Neuronal stem cell (in vitro differentiated cells): ENCODE results near the gene ZKSCAN3.

Source experiments
- DNase-seq: peaks from one replicate; pipeline ENCODE4 v3.0.0-alpha.2; 2013; ENCODE audit warnings: low spot score
- H2AFZ ChIP-seq: one replicate; pipeline ENCODE4 v1.6.1; 2013; ENCODE audit warnings: mild to moderate bottlenecking, low read length, inconsistent platforms
- H2AK5ac ChIP-seq: 2 replicates; pipeline ENCODE4 v1.6.1; 2013; ENCODE audit warnings: low read depth, mild to moderate bottlenecking, inconsistent platforms, low read length, moderate library complexity, mixed read lengths
- H2BK120ac ChIP-seq: 2 replicates; pipeline ENCODE4 v1.6.1; 2013; ENCODE audit warnings: low read depth, mild to moderate bottlenecking, inconsistent platforms, low read length, moderate library complexity, mixed read lengths
- H2BK12ac ChIP-seq: one replicate; pipeline ENCODE4 v1.6.1; 2013; ENCODE audit warnings: low read length, inconsistent platforms
- H2BK15ac ChIP-seq: 2 replicates; pipeline ENCODE4 v1.6.1; 2013; ENCODE audit warnings: mild to moderate bottlenecking, low read length, inconsistent platforms, mixed read lengths
- H2BK5ac ChIP-seq: one replicate; pipeline ENCODE4 v1.6.1; 2013; ENCODE audit warnings: inconsistent platforms, mild to moderate bottlenecking, low read length, moderate library complexity
- H3K14ac ChIP-seq: one replicate; pipeline ENCODE4 v1.6.1; 2013; ENCODE audit warnings: low read length, inconsistent platforms
- H3K18ac ChIP-seq: 2 replicates; pipeline ENCODE4 v1.6.1; 2013; ENCODE audit warnings: low read length, inconsistent platforms
- H3K23ac ChIP-seq: 2 replicates; pipeline ENCODE4 v1.6.1; 2013; ENCODE audit warnings: low read depth, mild to moderate bottlenecking, mixed read lengths, low read length, inconsistent platforms; ENCODE audit not compliant: poor library complexity
- H3K27ac ChIP-seq: replicated peaks from 3 replicates; pipeline ENCODE4 v1.5.1; 2013; ENCODE audit warnings: low read length, inconsistent platforms
- H3K27me3 ChIP-seq, 3 experiments: 2 replicates each; pipeline ENCODE4 v1.6.1; 2013; ENCODE audit warnings: low read length in 3 of 3, mild to moderate bottlenecking in 2 of 3, inconsistent platforms in 1 of 3, low read depth in 1 of 3, mixed read lengths in 1 of 3, moderate library complexity in 1 of 3; ENCODE audit not compliant: control insufficient read depth in 3 of 3, insufficient read depth in 3 of 3
- H3K36me3 ChIP-seq, 2 donors: replicated peaks in 1 of 2; 2 replicates each; pipeline ENCODE4 v1.6.1; 2013; ENCODE audit warnings: low read length in 2 of 2; ENCODE audit not compliant: control insufficient read depth in 2 of 2, insufficient read depth in 2 of 2
- H3K4ac ChIP-seq: 2 replicates; pipeline ENCODE4 v1.6.1; 2013; ENCODE audit warnings: inconsistent platforms, mild to moderate bottlenecking, low read length, moderate library complexity
- H3K4me1 ChIP-seq, 2 donors: 1 replicate in 1 of 2; 2 replicates in 1 of 2; pipeline ENCODE4 v1.6.1; 2013; ENCODE audit warnings: low read length in 2 of 2, low read depth in 1 of 2; ENCODE audit not compliant: control insufficient read depth in 2 of 2, insufficient read depth in 1 of 2
- H3K4me2 ChIP-seq: one replicate; pipeline ENCODE4 v1.6.1; 2013; ENCODE audit warnings: mild to moderate bottlenecking, low read length, inconsistent platforms; ENCODE audit not compliant: insufficient read depth, poor library complexity, severe bottlenecking
- H3K4me3 ChIP-seq, 2 donors: 2 replicates each; pipeline ENCODE4 v1.5.1; 2013; ENCODE audit warnings: low read length in 2 of 2, mild to moderate bottlenecking in 2 of 2, inconsistent platforms in 1 of 2, moderate library complexity in 1 of 2
- H3K79me1 ChIP-seq: one replicate; pipeline ENCODE4 v1.6.1; 2013; ENCODE audit warnings: low read depth, mild to moderate bottlenecking, inconsistent platforms, low read length, moderate library complexity
- H3K9ac ChIP-seq: one replicate; pipeline ENCODE4 v1.6.1; 2013; ENCODE audit warnings: mild to moderate bottlenecking, low read depth, low read length, inconsistent platforms; ENCODE audit not compliant: poor library complexity
- H3K9me3 ChIP-seq, 2 donors: replicated peaks in 1 of 2; 2 replicates each; pipeline versions ENCODE3 to v1.6.1; 2013; ENCODE audit warnings: low read length in 2 of 2, mild to moderate bottlenecking in 2 of 2, inconsistent platforms in 1 of 2, low read depth in 1 of 2, mixed read lengths in 1 of 2, moderate library complexity in 1 of 2; ENCODE audit not compliant: control insufficient read depth in 2 of 2, insufficient read depth in 1 of 2
- H4K8ac ChIP-seq: one replicate; pipeline ENCODE4 v1.6.1; 2013; ENCODE audit warnings: low read depth, mild to moderate bottlenecking, inconsistent platforms, low read length, moderate library complexity
- H4K91ac ChIP-seq: one replicate; pipeline ENCODE4 v1.6.1; 2013; ENCODE audit warnings: low read length, low read depth, mild to moderate bottlenecking, inconsistent platforms; ENCODE audit not compliant: poor library complexity
- WGBS, 2 donors: extraction: QIAGEN DNeasy Blood & Tissue Kit; methylation state at CpG; one replicate each; pipeline ENCODE4 v1.1.7; 2013; ENCODE audit warnings: missing lambda C conversion rate in 2 of 2, mixed read lengths in 1 of 2; ENCODE audit not compliant: insufficient read length in 2 of 2, insufficient replicate concordance in 1 of 2; ENCODE audit errors: extremely low coverage in 2 of 2; 5-methylcytosine and 5-hydroxymethylcytosine counted together

ZKSCAN3 gene

DNA sequence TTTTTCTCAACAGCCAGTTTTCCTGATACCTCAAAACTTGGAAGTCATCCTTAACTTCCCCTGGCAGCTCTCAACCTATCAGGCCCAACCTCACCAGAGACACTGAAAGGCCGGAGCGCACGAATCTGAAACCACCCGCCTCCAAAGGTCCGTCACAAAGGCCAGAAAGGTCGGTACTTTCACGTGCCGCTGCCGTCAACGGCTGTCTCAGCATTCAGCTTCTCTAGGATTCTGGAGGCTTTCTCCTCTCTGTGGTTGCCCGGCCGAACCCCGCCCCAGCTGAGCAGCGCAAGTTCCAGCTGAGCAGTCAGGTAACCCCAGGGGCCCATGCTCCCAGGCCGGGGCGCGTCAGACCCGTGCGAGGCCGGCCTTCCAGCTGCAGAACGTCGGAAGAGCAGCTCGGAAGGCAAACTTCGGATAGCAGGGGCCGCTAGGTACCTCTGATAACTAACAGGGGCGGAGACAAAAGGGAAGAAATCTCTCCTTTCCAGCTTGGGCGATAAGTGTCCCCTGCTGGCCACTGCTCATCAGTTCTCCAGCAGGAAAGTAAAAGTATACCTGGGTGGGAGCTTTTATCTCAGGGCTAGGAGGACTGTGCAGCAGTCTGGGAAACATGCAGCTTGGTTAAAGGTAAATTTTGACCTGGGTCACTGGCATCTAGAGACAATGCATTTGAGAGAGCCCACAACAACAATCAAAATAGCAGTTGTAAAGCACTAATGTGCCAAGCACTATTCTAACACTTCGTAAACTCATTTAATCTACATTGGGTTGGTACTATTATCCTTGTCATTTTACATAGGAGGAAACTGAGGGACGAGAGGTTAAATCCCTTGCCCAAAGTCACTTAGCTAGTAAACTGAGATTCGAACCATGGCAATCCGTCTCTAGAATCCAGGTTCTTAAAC lies 33.7 kb downstream of the ZKSCAN3 start:
- peaks cover 2% of the 10 kb centered on the region for H3K79me1 ChIP-seq
- H3K4me3 ChIP-seq: peak overlapping the region in 1 of 2 donors; percentile 78
- no peak overlapping the region for H2BK120ac ChIP-seq
- no peak overlapping the region for H3K4ac ChIP-seq
- peak; percentile 83 for DNase-seq
- H3K36me3 ChIP-seq: peaks cover 22 to 100% of the 10 kb centered on the region in 2 donors
- H3K14ac ChIP-seq: no peak overlapping the region
- H2BK15ac ChIP-seq: no peak overlapping the region
- H3K27ac ChIP-seq: peak overlapping the region; percentile 75
- peak overlapping the region; percentile 79 for H3K18ac ChIP-seq
- no peaks in the 10 kb centered on the region for H3K27me3 ChIP-seq
- no peak overlapping the region for H2AK5ac ChIP-seq
- peaks cover 4 to 22% of the 10 kb centered on the region in 2 donors for H3K9me3 ChIP-seq
- no peak overlapping the region for H2AFZ ChIP-seq
- H2BK12ac ChIP-seq: no peak overlapping the region
- WGBS, 2 donors: no CpG with 5 or more reads among the region's 31 CpGs
- peak overlapping the region; percentile 78 for H3K9ac ChIP-seq
- H3K4me2 ChIP-seq: peak overlapping the region; percentile 53
- H2BK5ac ChIP-seq: no peak overlapping the region
- H4K91ac ChIP-seq: no peak overlapping the region
- peaks cover 0 to 1% of the 10 kb centered on the region in 2 donors for H3K4me1 ChIP-seq
- H3K23ac ChIP-seq: no peak overlapping the region
- no peak overlapping the region for H4K8ac ChIP-seq

DNA sequence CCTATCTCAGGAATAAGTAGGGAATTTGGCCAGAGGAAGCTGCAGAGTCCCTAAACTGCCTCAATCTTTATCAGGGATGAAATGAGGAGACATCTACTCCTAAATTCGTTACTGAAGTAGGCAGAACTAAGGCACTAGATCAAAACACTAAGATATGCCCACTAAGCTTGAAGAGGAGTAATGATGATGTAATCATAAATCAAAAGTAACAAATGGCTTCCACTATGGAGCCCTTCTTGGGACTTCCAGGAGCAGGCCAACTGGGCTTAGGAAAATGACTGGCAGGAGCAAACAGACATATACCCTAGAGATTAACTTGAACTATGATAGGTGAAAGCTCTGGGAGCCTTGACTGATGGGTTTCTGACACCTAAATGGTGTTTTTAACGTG lies 34.4 kb downstream of the ZKSCAN3 start:
- H3K4me3 ChIP-seq: no peak overlapping the region
- no CpG with 5 or more reads among the region's 2 CpGs for WGBS, 2 donors
- H3K4ac ChIP-seq: no peak overlapping the region

DNA sequence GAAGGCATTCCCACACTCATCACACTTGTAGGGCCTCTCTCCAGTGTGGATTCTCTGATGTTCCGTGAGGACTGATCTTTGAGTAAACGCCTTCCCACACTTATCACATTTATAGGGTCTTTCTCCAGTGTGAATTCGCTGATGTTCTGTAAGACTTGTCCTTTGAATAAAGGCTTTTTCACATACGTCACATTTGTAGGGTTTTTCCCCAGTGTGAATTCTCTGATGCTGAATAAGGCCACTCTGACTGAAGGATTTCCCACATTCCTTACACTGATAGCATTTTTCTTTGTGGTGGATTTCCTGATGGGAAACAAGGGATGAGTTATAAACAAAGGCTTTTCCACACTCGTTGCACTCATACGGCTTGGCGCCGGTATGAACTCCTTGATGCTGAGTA lies 40.9 kb downstream of the ZKSCAN3 start:
- H2AK5ac ChIP-seq: no peak overlapping the region
- peaks cover 0 to 28% of the 10 kb centered on the region in 2 donors for H3K9me3 ChIP-seq
- H3K23ac ChIP-seq: no peak overlapping the region
- H3K14ac ChIP-seq: no peak overlapping the region
- no peak overlapping the region for H2BK12ac ChIP-seq
- H2BK120ac ChIP-seq: no peak overlapping the region
- no peak overlapping the region for H3K9ac ChIP-seq
- no peak overlapping the region for H4K91ac ChIP-seq
- WGBS, 2 donors: no CpG with 5 or more reads among the region's 8 CpGs
- no peak overlapping the region for H3K4me3 ChIP-seq
- no peak overlapping the region for H3K4me2 ChIP-seq
- no peak overlapping the region for H3K4ac ChIP-seq
- no peak overlapping the region for H3K18ac ChIP-seq
- peaks cover 34 to 100% of the 10 kb centered on the region in 2 donors for H3K36me3 ChIP-seq
- H2BK15ac ChIP-seq: no peak overlapping the region
- no peaks in the 10 kb centered on the region for H3K27me3 ChIP-seq
- no peak overlapping the region for H2BK5ac ChIP-seq
- no peak overlapping the region for H2AFZ ChIP-seq
- DNase-seq: no peak
- H4K8ac ChIP-seq: no peak overlapping the region
- no peaks in the 10 kb centered on the region for H3K4me1 ChIP-seq
- no peaks in the 10 kb centered on the region for H3K79me1 ChIP-seq
- H3K27ac ChIP-seq: no peak overlapping the region

More for the DNA sequence above, 34.4 kb downstream of the ZKSCAN3 start:
- H3K79me1 ChIP-seq: peaks cover 2% of the 10 kb centered on the region
- H4K91ac ChIP-seq: no peak overlapping the region
- H2AK5ac ChIP-seq: no peak overlapping the region
- H3K18ac ChIP-seq: no peak overlapping the region
- no peak overlapping the region for H4K8ac ChIP-seq
- H2AFZ ChIP-seq: no peak overlapping the region
- H3K9ac ChIP-seq: no peak overlapping the region
- no peak overlapping the region for H2BK12ac ChIP-seq
- H3K9me3 ChIP-seq: peaks cover 4 to 15% of the 10 kb centered on the region in 2 donors
- no peaks in the 10 kb centered on the region for H3K27me3 ChIP-seq
- H3K36me3 ChIP-seq: peaks cover 25 to 100% of the 10 kb centered on the region in 2 donors
- no peak overlapping the region for H3K27ac ChIP-seq
- DNase-seq: no peak
- no peak overlapping the region for H2BK15ac ChIP-seq
- peaks cover 0 to 1% of the 10 kb centered on the region in 2 donors for H3K4me1 ChIP-seq
- no peak overlapping the region for H3K4me2 ChIP-seq
- no peak overlapping the region for H3K14ac ChIP-seq
- H3K23ac ChIP-seq: no peak overlapping the region
- no peak overlapping the region for H2BK120ac ChIP-seq
- H2BK5ac ChIP-seq: no peak overlapping the region

DNA sequence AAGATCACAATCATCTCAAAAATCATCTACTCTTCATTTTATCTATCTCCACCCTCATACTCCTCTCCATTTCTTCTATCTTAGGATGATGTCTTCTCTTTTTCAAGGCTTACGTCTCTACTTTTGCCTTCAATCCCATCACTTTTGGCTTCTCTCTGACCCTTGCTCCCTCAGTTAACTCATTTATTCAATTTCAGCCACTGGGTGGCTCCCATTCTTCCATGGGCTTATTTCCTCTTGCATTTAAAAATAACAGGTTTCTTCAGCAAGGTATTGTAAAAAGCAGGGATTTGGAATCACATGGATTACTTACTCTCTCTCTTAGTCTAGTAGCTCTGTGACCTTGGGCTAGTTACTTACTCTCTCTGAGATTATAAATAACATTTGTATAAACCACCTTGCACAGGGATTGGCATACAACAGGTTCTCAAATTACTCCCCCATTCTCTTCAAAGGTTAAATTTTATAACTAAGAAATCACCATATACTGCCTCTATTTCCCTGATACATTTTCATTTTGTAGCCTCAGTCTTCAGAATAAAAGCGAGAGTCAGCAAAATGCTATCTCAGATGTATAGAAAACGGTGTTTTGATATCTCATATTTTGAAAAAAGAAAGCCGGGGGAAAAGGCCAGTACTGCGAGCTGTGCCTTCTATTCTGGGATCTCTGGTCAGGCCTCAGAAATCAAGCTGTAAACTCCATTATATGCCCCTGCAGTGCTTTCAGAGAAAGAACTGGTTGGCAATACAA lies 44.3 kb downstream of the ZKSCAN3 start:
- no CpG with 5 or more reads among the region's 5 CpGs for WGBS, 2 donors
- H3K4ac ChIP-seq: no peak overlapping the region
- peaks cover 0 to 28% of the 10 kb centered on the region in 2 donors for H3K9me3 ChIP-seq
- no peak overlapping the region for H3K4me2 ChIP-seq
- no peak overlapping the region for H3K18ac ChIP-seq
- H2BK12ac ChIP-seq: no peak overlapping the region
- H3K4me3 ChIP-seq: no peak overlapping the region
- no peak overlapping the region for H3K9ac ChIP-seq
- H3K79me1 ChIP-seq: peaks cover under 1% of the 10 kb centered on the region
- peaks cover 0 to 6% of the 10 kb centered on the region in 2 donors for H3K4me1 ChIP-seq
- H3K27ac ChIP-seq: no peak overlapping the region
- H4K8ac ChIP-seq: no peak overlapping the region
- no peak overlapping the region for H2AK5ac ChIP-seq
- no peak overlapping the region for H3K14ac ChIP-seq
- H2BK120ac ChIP-seq: no peak overlapping the region
- H2BK15ac ChIP-seq: no peak overlapping the region
- no peak overlapping the region for H2AFZ ChIP-seq
- H2BK5ac ChIP-seq: no peak overlapping the region
- peaks cover 33 to 93% of the 10 kb centered on the region in 2 donors for H3K36me3 ChIP-seq
- no peaks in the 10 kb centered on the region for H3K27me3 ChIP-seq
- no peak overlapping the region for H4K91ac ChIP-seq
- no peak for DNase-seq
- H3K23ac ChIP-seq: no peak overlapping the region
